Chondrocyte (in vitro differentiated cells): ENCODE data around the gene BCOR. TPM values are rescaled to one million over a fixed set of nuclear protein-coding genes. Genes with fewer than 3 reads are reported as not detected.
A peak's percentile ranks its signal among the peaks of the same experiment; 100 is the strongest.

Experiments
- DNase-seq: peaks from one replicate; pipeline ENCODE4 v3.0.0; 2021; ENCODE audit warnings: mixed read lengths, low spot score
- H3K27ac Mint-ChIP-seq: one replicate; pipeline ENCODE4 v1.8.0; 2021; ENCODE audit warnings: mild to moderate bottlenecking, moderate library complexity, mixed read lengths; ENCODE audit not compliant: unreplicated experiment
- H3K27me3 Mint-ChIP-seq: 2 replicates; pipeline ENCODE4 v1.8.0; 2021; ENCODE audit warnings: low read depth, mixed read lengths
- H3K36me3 Mint-ChIP-seq: 2 replicates; pipeline ENCODE4 v1.8.0; 2021; ENCODE audit warnings: low read depth, mixed read lengths
- H3K4me1 Mint-ChIP-seq: 2 replicates; pipeline ENCODE4 v1.8.0; 2021; ENCODE audit warnings: low read depth, mild to moderate bottlenecking, mixed read lengths
- H3K4me3 Mint-ChIP-seq: one replicate; pipeline ENCODE4 v1.8.0; 2021; ENCODE audit warnings: mild to moderate bottlenecking, moderate library complexity, mixed read lengths; ENCODE audit not compliant: unreplicated experiment
- H3K9me3 Mint-ChIP-seq: 2 replicates; pipeline ENCODE4 v1.8.0; 2021; ENCODE audit warnings: low read depth, mixed read lengths
- total RNA-seq: library from RNA; stranded (reverse); gene quantifications from 3 replicates; pipeline ENCODE4 v1.2.1, GENCODE V29; 2021
- TF ChIP-seq, protein P1 (sequence below): fragments of 200-600 bp; sonication (generic); IDR thresholded peaks from 2 replicates; pipeline ENCODE4 v1.5.0; 2021; ENCODE audit warnings: antibody characterized with exemption, mild to moderate bottlenecking, moderate library complexity

BCOR gene
- total RNA-seq, 1 donor from 2014 or later = 11.0 TPM

DNA sequence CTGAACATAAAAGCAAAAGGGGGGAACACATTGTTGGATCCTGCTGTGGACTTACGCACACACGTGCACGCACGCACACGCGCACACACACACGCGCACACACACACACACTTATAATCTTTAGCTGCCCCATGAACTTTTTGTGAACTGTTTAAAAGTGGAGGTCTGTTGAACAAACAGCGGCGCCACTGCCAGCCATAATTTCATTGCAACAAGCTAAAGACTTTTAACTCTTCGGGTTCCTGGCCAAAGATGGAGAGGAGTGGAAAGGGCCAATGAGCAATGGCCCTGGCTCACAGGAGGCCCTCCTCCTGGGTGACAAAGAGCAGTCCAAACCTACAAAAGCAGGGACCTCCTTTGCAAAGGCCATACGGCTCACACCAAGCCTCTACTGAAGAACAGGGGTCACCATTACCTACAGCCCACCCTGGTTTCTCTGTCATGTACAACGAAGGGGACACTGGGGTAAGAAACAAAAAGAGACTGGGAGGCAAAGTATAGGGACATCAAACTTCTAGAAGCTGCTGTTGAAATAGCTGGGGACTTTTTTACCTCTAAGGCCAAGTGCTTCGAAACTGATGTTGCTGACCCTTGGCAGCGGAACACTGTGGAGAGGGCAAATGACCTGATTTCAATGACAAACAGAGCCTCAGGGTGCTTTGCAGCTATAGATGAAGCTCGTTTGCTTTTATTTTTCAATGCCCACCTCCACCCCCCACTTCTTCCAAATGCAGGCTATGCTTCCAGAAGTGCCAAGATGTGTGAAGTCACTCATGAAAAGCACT lies 16.7 kb downstream of the BCOR start:
- Mint-ChIP-seq H3K27ac (no peak overlapping the region), H3K27me3 (no peaks in the 10 kb centered on the region), H3K4me1 (peaks cover 15% of the 10 kb centered on the region), H3K36me3 (peaks cover 3% of the 10 kb centered on the region), H3K4me3 (no peak overlapping the region), H3K9me3 (no peaks in the 10 kb centered on the region)
- no peak for DNase-seq
- TF ChIP-seq, protein P1, sequence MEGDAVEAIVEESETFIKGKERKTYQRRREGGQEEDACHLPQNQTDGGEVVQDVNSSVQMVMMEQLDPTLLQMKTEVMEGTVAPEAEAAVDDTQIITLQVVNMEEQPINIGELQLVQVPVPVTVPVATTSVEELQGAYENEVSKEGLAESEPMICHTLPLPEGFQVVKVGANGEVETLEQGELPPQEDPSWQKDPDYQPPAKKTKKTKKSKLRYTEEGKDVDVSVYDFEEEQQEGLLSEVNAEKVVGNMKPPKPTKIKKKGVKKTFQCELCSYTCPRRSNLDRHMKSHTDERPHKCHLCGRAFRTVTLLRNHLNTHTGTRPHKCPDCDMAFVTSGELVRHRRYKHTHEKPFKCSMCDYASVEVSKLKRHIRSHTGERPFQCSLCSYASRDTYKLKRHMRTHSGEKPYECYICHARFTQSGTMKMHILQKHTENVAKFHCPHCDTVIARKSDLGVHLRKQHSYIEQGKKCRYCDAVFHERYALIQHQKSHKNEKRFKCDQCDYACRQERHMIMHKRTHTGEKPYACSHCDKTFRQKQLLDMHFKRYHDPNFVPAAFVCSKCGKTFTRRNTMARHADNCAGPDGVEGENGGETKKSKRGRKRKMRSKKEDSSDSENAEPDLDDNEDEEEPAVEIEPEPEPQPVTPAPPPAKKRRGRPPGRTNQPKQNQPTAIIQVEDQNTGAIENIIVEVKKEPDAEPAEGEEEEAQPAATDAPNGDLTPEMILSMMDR = no peak

DNA sequence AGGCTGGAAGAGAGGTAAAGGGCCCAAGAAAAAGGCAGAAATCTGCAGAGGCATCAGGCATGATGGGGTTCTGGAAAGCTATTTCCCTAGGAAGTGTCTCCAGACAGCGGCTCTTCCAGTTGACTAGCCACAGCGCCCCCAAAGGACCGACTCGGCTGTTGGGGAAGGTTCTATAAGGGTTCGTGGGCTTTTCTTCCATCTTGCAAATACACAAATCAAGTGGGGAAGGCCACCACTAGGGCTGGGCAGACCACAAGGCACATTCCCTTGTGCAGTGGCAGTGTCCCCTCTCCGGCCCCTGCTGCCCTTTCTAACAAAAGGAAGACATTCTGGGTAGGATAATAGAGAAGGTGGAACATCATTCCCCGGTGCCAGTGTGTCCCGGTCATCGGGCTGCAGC lies 18.2 kb downstream of the BCOR start:
- Mint-ChIP-seq H3K4me1 (peaks cover 6% of the 10 kb centered on the region), H3K36me3 (peaks cover 4% of the 10 kb centered on the region), H3K4me3 (no peak overlapping the region), H3K9me3 (no peaks in the 10 kb centered on the region), H3K27me3 (no peaks in the 10 kb centered on the region), H3K27ac (no peak overlapping the region)
- no peak for DNase-seq
- TF ChIP-seq, protein P1 = no peak

DNA sequence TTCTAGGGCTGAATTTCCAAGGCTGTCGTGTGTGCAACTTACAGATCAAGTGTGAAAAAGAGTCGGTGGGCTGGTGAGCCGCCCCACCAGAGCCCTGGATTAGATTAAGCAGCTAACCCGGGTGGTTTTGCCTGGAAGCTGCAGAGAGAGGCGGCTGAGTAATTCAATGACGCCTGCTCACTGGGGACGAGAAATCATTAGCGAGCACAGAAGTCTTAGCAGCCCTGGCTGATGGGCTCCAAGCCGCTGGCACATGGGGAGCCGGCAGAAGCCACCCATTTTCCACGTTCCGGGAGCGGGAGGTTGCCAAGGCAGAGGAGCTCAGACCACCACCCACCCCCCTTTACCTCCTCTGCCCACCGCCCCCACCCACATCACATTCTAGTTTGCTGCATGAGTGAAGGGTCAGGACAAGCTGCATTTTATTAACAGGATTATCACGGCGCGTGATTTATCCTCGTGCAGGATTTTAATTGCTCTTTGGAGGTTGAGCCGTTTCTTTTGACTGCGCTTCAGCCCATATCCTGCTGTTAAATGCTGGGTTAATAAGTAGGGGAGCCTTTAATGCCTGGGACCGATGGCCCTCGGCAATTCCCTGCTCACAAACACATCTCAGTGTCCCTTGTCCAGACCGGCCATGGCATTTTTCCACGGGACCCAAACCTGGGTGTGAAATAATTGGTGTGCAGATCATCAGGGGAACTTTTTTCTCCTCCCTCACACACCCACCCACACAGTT lies 19.1 kb downstream of the BCOR start:
- TF ChIP-seq, protein P1 = no peak
- peaks cover 6% of the 10 kb centered on the region for H3K4me1 Mint-ChIP-seq
- H3K4me3 Mint-ChIP-seq = no peak overlapping the region
- no peak for DNase-seq
- H3K27ac Mint-ChIP-seq = no peak overlapping the region
- no peaks in the 10 kb centered on the region for H3K27me3 Mint-ChIP-seq
- H3K36me3 Mint-ChIP-seq = peaks cover 7% of the 10 kb centered on the region
- H3K9me3 Mint-ChIP-seq = no peaks in the 10 kb centered on the region

DNA sequence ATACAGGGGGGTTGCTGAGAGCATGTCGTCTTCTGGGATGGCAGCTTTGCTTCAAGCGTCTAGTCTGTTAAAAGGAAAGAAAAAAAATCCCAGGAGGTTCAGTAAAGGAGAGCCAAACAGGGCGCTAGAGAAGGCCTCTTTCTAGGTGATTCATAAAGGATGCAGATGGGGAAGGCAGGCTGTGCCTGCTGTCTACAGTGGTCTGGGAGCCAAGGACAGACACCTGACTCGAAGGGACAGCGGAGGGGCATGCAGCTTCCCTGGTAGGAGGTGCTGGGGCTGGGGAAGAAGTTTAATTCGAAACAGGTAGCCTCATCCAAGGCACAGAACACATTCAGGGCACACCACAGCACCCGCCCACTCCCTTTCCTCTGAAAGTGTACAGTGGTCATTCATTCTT lies 19.9 kb downstream of the BCOR start:
- DNase-seq = no peak
- H3K4me3 Mint-ChIP-seq = no peak overlapping the region
- peaks cover 6% of the 10 kb centered on the region for H3K4me1 Mint-ChIP-seq
- TF ChIP-seq, protein P1 = no peak
- H3K36me3 Mint-ChIP-seq = peaks cover 9% of the 10 kb centered on the region
- H3K27me3 Mint-ChIP-seq = no peaks in the 10 kb centered on the region
- H3K9me3 Mint-ChIP-seq = no peaks in the 10 kb centered on the region
- H3K27ac Mint-ChIP-seq = no peak overlapping the region

DNA sequence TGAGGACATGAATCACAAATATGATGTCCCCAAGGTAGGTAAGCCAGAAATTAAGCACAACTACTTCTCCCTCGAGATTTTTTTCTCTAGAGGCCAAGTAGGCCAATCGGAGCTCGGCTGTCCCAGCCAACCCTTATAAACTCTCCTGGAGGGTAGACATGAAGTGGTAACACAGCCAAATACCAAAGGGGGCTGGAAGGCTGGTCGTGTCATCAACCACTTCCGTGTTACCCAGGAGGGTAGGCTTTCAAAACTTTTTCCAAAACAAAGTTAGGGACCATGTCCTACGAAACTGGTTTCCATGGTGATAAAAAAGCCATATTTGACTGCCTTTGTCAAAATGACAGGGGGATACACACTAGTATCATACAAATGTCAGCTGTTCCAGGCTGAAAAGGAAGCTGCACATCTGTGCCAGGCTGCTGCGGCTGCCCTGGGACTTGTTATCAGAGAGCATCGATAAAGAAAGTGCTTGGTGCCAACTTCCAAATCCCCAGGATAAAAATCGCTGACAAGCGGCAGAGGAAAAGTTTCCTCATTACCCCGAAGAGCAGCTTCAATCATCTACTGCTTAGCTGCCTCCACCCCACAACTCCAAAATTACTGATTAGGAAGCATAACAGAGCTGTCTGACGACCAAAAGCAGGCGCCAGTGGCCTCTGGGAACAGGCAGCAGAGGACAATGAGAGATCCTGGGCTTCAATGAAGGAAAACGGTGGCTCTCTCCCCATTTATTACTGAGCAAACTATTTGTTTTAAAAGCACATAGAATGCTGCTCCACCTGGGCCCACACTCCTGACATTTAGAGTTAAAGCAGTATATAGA lies 20.8 kb downstream of the BCOR start:
- no peaks in the 10 kb centered on the region for H3K9me3 Mint-ChIP-seq
- no peak overlapping the region for H3K27ac Mint-ChIP-seq
- H3K36me3 Mint-ChIP-seq = peaks cover 9% of the 10 kb centered on the region
- H3K4me3 Mint-ChIP-seq = no peak overlapping the region
- no peaks in the 10 kb centered on the region for H3K27me3 Mint-ChIP-seq
- DNase-seq = peak; percentile 6
- TF ChIP-seq, protein P1 = no peak
- no peaks in the 10 kb centered on the region for H3K4me1 Mint-ChIP-seq
